ENCODE measurements around the gene FRMPD1.

FRMPD1 gene

DNA sequence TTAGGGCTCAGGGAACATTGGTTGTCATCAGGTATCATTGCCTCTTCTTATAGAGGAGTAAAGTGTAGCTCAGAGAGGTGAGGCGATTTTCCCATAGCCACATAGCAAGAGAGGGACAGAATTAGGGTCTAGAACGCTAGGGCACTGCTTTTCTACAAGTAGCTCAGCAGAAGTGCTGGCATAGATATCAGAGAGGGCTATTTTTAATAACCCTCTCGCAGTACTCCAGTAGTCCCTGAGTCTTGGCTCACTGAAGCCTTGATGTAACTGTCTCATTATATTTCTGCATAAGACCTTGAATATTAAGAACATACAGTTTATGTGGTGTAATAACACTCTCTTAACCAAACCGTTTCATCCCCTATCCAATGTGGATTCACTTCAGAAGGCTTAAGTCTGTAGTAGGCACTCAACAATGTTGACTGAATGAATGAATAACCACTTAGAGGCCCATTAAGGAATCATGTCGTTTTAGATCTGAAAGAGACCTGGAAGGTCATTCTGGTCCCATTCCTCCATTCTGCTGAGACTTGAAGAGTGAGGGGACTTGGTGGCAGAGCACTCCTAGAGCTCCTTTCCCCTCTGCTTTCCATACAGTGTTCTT, 4.7 kb upstream of the FRMPD1 start:
- H2AFZ ChIP-seq (ENCODE audit: low read length) = no peak overlapping the region
- no peak overlapping the region for H3K18ac ChIP-seq (ENCODE audit: low read length)
- H3K23ac ChIP-seq (ENCODE audit: low read depth, low read length, poor library complexity) = no peak overlapping the region
- no peaks in the 10 kb centered on the region for H3K79me1 ChIP-seq (ENCODE audit: low read depth, low read length)
- no peak overlapping the region for H3K4me2 ChIP-seq (ENCODE audit: insufficient read depth, low read length, poor library complexity, severe bottlenecking)
- no peak overlapping the region for H2AK5ac ChIP-seq (ENCODE audit: low read depth, low read length)
- H3K27ac ChIP-seq (replicated peaks; ENCODE audit: low read length) = no peak overlapping the region
- H3K4me3 ChIP-seq (ENCODE audit: low read length in 2 of 2) = no peak overlapping the region
- no CpG with 5 or more reads among the region's 5 CpGs for WGBS, 2 donors (ENCODE audit: extremely low coverage in 2 of 2, insufficient read length in 2 of 2, insufficient replicate concordance in 1 of 2)
- H3K4ac ChIP-seq (ENCODE audit: low read length) = no peak overlapping the region
- H3K27me3 ChIP-seq (ENCODE audit: control insufficient read depth in 3 of 3, insufficient read depth in 3 of 3, low read depth in 1 of 3, low read length in 3 of 3) = peaks cover 2 to 85% (median 27%) of the 10 kb centered on the region in 3 experiments
- no peak overlapping the region for H2BK120ac ChIP-seq (ENCODE audit: low read depth, low read length)
- H2BK12ac ChIP-seq (ENCODE audit: low read length) = no peak overlapping the region
- H2BK5ac ChIP-seq (ENCODE audit: low read length) = no peak overlapping the region
- H3K9ac ChIP-seq (ENCODE audit: low read depth, low read length, poor library complexity) = no peak overlapping the region
- no peaks in the 10 kb centered on the region for H3K36me3 ChIP-seq (replicated peaks in 1 of 2; ENCODE audit: control insufficient read depth in 2 of 2, insufficient read depth in 2 of 2, low read length in 2 of 2)
- H2BK15ac ChIP-seq (ENCODE audit: low read length) = no peak overlapping the region
- no peak overlapping the region for H3K14ac ChIP-seq (ENCODE audit: low read length)
- H4K8ac ChIP-seq (ENCODE audit: low read depth, low read length) = no peak overlapping the region
- peaks cover 0 to 4% of the 10 kb centered on the region in 2 donors for H3K9me3 ChIP-seq (replicated peaks in 1 of 2; ENCODE audit: control insufficient read depth in 2 of 2, insufficient read depth in 1 of 2, low read depth in 1 of 2, low read length in 2 of 2)
- no peak overlapping the region for H4K91ac ChIP-seq (ENCODE audit: low read depth, low read length, poor library complexity)
- DNase-seq (ENCODE audit: low spot score) = no peak
- H3K4me1 ChIP-seq (ENCODE audit: control insufficient read depth in 2 of 2, insufficient read depth in 1 of 2, low read depth in 1 of 2, low read length in 2 of 2) = peaks cover under 1 to 5% of the 10 kb centered on the region in 2 donors

- Histone ChIP-seq H2AFZ (ENCODE audit: low read length) (peak overlapping the region; percentile 70), H3K9me3 (replicated peaks in 1 of 2; ENCODE audit: control insufficient read depth in 2 of 2, insufficient read depth in 1 of 2, low read depth in 1 of 2, low read length in 2 of 2) (peaks cover 0 to 4% of the 10 kb centered on the region in 2 donors), H2BK120ac (ENCODE audit: low read depth, low read length) (no peak overlapping the region), H3K27ac (replicated peaks; ENCODE audit: low read length) (no peak overlapping the region), H3K18ac (ENCODE audit: low read length) (peak overlapping the region; percentile 90), H3K4me1 (ENCODE audit: control insufficient read depth in 2 of 2, insufficient read depth in 1 of 2, low read depth in 1 of 2, low read length in 2 of 2) (peaks cover 6 to 8% of the 10 kb centered on the region in 2 donors), H3K4me3 (ENCODE audit: low read length in 2 of 2) (peak overlapping the region; percentile 48 to 73), H3K9ac (ENCODE audit: low read depth, low read length, poor library complexity) (no peak overlapping the region), H3K4me2 (ENCODE audit: insufficient read depth, low read length, poor library complexity, severe bottlenecking) (peak overlapping the region; percentile 64), H3K79me1 (ENCODE audit: low read depth, low read length) (no peaks in the 10 kb centered on the region), H3K23ac (ENCODE audit: low read depth, low read length, poor library complexity) (peak overlapping the region; percentile 82), H4K8ac (ENCODE audit: low read depth, low read length) (no peak overlapping the region), H3K14ac (ENCODE audit: low read length) (peak overlapping the region; percentile 75), H3K4ac (ENCODE audit: low read length) (peak overlapping the region; percentile 59), H2BK15ac (ENCODE audit: low read length) (peak overlapping the region; percentile 16), H2AK5ac (ENCODE audit: low read depth, low read length) (peak overlapping the region; percentile 74), H2BK12ac (ENCODE audit: low read length) (no peak overlapping the region), H3K27me3 (ENCODE audit: control insufficient read depth in 3 of 3, insufficient read depth in 3 of 3, low read depth in 1 of 3, low read length in 3 of 3) (peaks cover 15 to 90% (median 61%) of the 10 kb centered on the region in 3 experiments), H3K36me3 (replicated peaks in 1 of 2; ENCODE audit: control insufficient read depth in 2 of 2, insufficient read depth in 2 of 2, low read length in 2 of 2) (no peaks in the 10 kb centered on the region), H4K91ac (ENCODE audit: low read depth, low read length, poor library complexity) (no peak overlapping the region), H2BK5ac (ENCODE audit: low read length) (no peak overlapping the region)
- no CpG with 5 or more reads among the region's 45 CpGs for WGBS, 2 donors (ENCODE audit: extremely low coverage in 2 of 2, insufficient read length in 2 of 2, insufficient replicate concordance in 1 of 2)
- DNase-seq (ENCODE audit: low spot score) = peak; percentile 69
These were observed 368 bp upstream of the FRMPD1 start for GRCh38 chr9:37650299-37650872.

GRCh38 chr9:37652261-37652660, 1.5 kb downstream of the FRMPD1 start:
- Histone ChIP-seq H2BK15ac (ENCODE audit: low read length) (no peak overlapping the region), H2BK12ac (ENCODE audit: low read length) (no peak overlapping the region), H4K8ac (ENCODE audit: low read depth, low read length) (no peak overlapping the region), H3K27ac (replicated peaks; ENCODE audit: low read length) (no peak overlapping the region), H4K91ac (ENCODE audit: low read depth, low read length, poor library complexity) (no peak overlapping the region), H3K18ac (ENCODE audit: low read length) (no peak overlapping the region), H3K27me3 (ENCODE audit: control insufficient read depth in 3 of 3, insufficient read depth in 3 of 3, low read depth in 1 of 3, low read length in 3 of 3) (peaks cover 15 to 90% (median 59%) of the 10 kb centered on the region in 3 experiments), H3K36me3 (replicated peaks in 1 of 2; ENCODE audit: control insufficient read depth in 2 of 2, insufficient read depth in 2 of 2, low read length in 2 of 2) (no peaks in the 10 kb centered on the region), H3K4me3 (ENCODE audit: low read length in 2 of 2) (no peak overlapping the region), H3K79me1 (ENCODE audit: low read depth, low read length) (no peaks in the 10 kb centered on the region), H2BK5ac (ENCODE audit: low read length) (no peak overlapping the region), H3K4me1 (ENCODE audit: control insufficient read depth in 2 of 2, insufficient read depth in 1 of 2, low read depth in 1 of 2, low read length in 2 of 2) (peaks cover 6 to 8% of the 10 kb centered on the region in 2 donors), H3K4ac (ENCODE audit: low read length) (no peak overlapping the region), H2AK5ac (ENCODE audit: low read depth, low read length) (no peak overlapping the region), H3K14ac (ENCODE audit: low read length) (no peak overlapping the region), H3K9ac (ENCODE audit: low read depth, low read length, poor library complexity) (no peak overlapping the region), H3K23ac (ENCODE audit: low read depth, low read length, poor library complexity) (no peak overlapping the region), H3K4me2 (ENCODE audit: insufficient read depth, low read length, poor library complexity, severe bottlenecking) (no peak overlapping the region), H3K9me3 (replicated peaks in 1 of 2; ENCODE audit: control insufficient read depth in 2 of 2, insufficient read depth in 1 of 2, low read depth in 1 of 2, low read length in 2 of 2) (peaks cover 0 to 4% of the 10 kb centered on the region in 2 donors), H2BK120ac (ENCODE audit: low read depth, low read length) (no peak overlapping the region), H2AFZ (ENCODE audit: low read length) (no peak overlapping the region)
- no peak for DNase-seq (ENCODE audit: low spot score)
- WGBS, 2 donors (ENCODE audit: extremely low coverage in 2 of 2, insufficient read length in 2 of 2, insufficient replicate concordance in 1 of 2) = no CpG with 5 or more reads among the region's 7 CpGs

- WGBS, 2 donors (ENCODE audit: extremely low coverage in 2 of 2, insufficient read length in 2 of 2, insufficient replicate concordance in 1 of 2) = no CpG with 5 or more reads among the region's 2 CpGs
- H3K4me3 ChIP-seq (ENCODE audit: low read length in 2 of 2) = no peak overlapping the region
- no peaks in the 10 kb centered on the region for H3K79me1 ChIP-seq (ENCODE audit: low read depth, low read length)
- DNase-seq (ENCODE audit: low spot score) = no peak
- H3K18ac ChIP-seq (ENCODE audit: low read length) = no peak overlapping the region
- no peak overlapping the region for H2BK15ac ChIP-seq (ENCODE audit: low read length)
- no peak overlapping the region for H2BK120ac ChIP-seq (ENCODE audit: low read depth, low read length)
- peaks cover 0 to 4% of the 10 kb centered on the region in 2 donors for H3K9me3 ChIP-seq (replicated peaks in 1 of 2; ENCODE audit: control insufficient read depth in 2 of 2, insufficient read depth in 1 of 2, low read depth in 1 of 2, low read length in 2 of 2)
- no peak overlapping the region for H2BK5ac ChIP-seq (ENCODE audit: low read length)
- H3K27me3 ChIP-seq (ENCODE audit: control insufficient read depth in 3 of 3, insufficient read depth in 3 of 3, low read depth in 1 of 3, low read length in 3 of 3) = peaks cover 15 to 92% (median 56%) of the 10 kb centered on the region in 3 experiments
- H2BK12ac ChIP-seq (ENCODE audit: low read length) = no peak overlapping the region
- no peak overlapping the region for H3K9ac ChIP-seq (ENCODE audit: low read depth, low read length, poor library complexity)
- peaks cover 6 to 8% of the 10 kb centered on the region in 2 donors for H3K4me1 ChIP-seq (ENCODE audit: control insufficient read depth in 2 of 2, insufficient read depth in 1 of 2, low read depth in 1 of 2, low read length in 2 of 2)
- no peak overlapping the region for H2AFZ ChIP-seq (ENCODE audit: low read length)
- H3K23ac ChIP-seq (ENCODE audit: low read depth, low read length, poor library complexity) = no peak overlapping the region
- no peak overlapping the region for H3K14ac ChIP-seq (ENCODE audit: low read length)
- no peak overlapping the region for H3K4me2 ChIP-seq (ENCODE audit: insufficient read depth, low read length, poor library complexity, severe bottlenecking)
- no peak overlapping the region for H3K4ac ChIP-seq (ENCODE audit: low read length)
- no peak overlapping the region for H3K27ac ChIP-seq (replicated peaks; ENCODE audit: low read length)
- H2AK5ac ChIP-seq (ENCODE audit: low read depth, low read length) = no peak overlapping the region
- no peaks in the 10 kb centered on the region for H3K36me3 ChIP-seq (replicated peaks in 1 of 2; ENCODE audit: control insufficient read depth in 2 of 2, insufficient read depth in 2 of 2, low read length in 2 of 2)
- H4K8ac ChIP-seq (ENCODE audit: low read depth, low read length) = no peak overlapping the region
- no peak overlapping the region for H4K91ac ChIP-seq (ENCODE audit: low read depth, low read length, poor library complexity)
These were observed 2.6 kb downstream of the FRMPD1 start for GRCh38 chr9:37653385-37653784.

Data from neuronal stem cell (in vitro differentiated cells).